GM21360 (cell line): Measurements from ENCODE around the gene DUSP28.

Experiments
- ATAC-seq: cut with Tn5 transposase; IDR thresholded peaks from one replicate; pipeline ENCODE4 v1.9.1; 2021; ENCODE audit warnings: mild to moderate bottlenecking, moderate library complexity; ENCODE audit not compliant: unreplicated experiment

Gene DUSP28

GRCh38 chr2:240572141-240573031 is 12.2 kb downstream of the DUSP28 start:
- ATAC-seq = no peak

- ATAC-seq = no peak
These were observed 12.9 kb downstream of the DUSP28 start for GRCh38 chr2:240573071-240573515.

- no peak for ATAC-seq
These were observed 13.6 kb downstream of the DUSP28 start for GRCh38 chr2:240573516-240574385.

DNA sequence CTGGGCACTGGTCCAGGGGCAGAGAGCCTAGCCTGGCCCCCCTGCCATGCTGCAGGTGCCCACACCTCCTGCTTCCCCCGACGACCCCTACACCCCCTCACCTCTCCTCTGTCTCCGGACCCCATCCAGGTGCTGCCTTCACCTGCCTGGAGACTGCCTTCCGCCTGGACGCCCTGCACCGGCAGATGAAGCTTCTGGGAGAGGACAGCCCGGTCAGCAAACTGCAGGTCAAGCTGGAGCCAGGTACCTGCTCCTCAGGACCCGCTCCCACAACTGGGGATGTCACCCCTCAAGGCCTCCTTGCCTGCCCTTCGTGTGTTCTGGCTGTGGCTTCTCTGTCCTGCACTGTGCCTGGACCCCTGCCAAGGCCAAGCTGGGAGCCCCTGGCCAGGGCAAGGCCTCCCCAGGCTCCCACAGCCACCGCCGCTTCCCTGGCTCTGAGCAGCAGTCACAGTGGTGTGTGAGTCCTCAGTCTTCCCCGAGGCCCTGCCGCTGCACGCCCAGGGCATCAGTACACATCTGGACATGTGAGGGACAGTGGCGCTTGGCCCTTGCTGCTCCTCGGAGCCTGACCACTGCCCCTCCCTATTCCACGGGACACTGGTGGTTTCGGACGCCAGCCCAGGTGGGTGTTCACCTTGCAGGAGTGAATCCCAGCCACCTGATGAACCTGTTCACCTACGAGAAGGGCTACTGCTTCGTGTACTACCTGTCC is 14.4 kb downstream of the DUSP28 start:
- no peak for ATAC-seq

DNA sequence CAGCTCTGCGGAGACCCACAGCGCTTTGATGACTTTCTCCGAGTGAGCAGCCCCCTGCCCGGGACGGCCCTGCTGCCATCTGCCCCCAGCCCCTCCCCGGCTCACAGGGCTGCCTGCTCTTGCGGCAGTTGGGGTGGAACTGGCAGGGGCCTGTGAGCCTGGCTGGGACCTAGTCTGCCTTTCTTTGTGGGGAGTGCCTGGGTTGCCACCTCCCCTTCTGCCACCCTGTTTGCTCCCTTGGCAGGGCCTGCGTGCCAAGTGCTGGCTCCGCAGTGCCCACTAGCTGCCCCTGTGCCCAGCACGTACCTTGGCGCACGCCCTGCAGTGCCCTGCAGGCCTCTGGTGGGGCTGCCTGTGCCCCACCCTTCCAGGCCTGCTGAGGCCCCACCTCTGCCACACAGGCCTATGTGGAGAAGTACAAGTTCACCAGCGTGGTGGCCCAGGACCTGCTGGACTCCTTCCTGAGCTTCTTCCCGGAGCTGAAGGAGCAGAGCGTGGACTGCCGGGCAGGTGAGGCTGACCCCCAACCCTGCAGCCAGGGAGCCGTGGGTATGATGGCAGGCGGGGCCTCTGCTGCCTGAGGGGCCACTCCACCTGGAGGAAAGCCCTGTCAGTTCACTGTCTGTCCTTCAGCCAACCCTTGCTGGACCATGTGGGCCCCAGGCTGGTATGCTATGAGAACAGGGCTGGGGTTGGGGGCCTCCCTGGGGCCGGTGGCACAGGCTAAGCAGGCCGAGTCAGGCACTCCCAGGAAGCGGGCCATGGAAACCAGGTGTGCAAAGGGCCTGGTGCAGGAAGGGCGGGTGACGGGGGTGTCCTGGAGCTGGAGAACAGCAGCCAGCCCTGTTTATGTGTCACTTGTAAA is 15.2 kb downstream of the DUSP28 start:
- ATAC-seq = no peak

- ATAC-seq = no peak
These were observed 15.9 kb downstream of the DUSP28 start for GRCh38 chr2:240576036-240576435.

- ATAC-seq = no peak
These were observed 16.5 kb downstream of the DUSP28 start for GRCh38 chr2:240576436-240577205.

- ATAC-seq = no peak
These were observed 17.3 kb downstream of the DUSP28 start for GRCh38 chr2:240577281-240578109.

DNA sequence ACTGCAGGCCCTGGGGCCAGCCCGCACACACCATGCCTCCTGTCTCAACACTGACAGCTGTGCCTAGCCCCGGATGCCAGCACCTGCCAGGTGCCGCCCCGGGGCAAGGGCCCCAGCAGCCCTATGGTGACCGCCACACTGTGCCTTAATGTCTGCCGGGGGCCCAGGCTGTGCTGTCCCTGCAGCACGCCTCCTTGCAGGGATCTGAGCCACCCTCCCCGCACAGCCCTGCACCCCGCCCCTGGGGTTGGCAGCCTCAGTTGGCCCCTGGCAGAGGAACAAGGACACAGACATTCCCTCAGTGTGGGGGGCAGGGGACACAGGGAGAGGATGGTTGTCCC is 17.9 kb downstream of the DUSP28 start:
- ATAC-seq = no peak

DNA sequence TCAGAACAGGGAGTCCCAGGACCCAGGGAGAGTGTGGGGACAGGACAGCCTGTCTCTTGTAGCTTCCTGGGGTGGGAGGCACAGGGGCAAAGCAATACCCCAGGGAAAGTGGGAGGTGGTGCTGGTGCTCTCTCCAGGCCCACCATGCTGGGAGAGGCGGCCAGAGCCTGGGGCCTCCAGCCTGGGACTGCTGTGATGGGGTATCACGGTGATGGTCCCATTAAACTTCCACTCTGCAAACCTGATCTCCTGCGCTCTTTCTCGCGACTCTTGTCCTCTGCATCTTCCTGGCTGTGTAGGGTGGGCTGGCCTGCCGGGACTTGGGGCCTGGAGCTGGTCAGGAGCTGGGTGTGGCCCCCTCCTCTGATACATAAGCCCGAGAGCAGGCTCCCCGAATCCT is 18.3 kb downstream of the DUSP28 start:
- ATAC-seq = no peak

DNA sequence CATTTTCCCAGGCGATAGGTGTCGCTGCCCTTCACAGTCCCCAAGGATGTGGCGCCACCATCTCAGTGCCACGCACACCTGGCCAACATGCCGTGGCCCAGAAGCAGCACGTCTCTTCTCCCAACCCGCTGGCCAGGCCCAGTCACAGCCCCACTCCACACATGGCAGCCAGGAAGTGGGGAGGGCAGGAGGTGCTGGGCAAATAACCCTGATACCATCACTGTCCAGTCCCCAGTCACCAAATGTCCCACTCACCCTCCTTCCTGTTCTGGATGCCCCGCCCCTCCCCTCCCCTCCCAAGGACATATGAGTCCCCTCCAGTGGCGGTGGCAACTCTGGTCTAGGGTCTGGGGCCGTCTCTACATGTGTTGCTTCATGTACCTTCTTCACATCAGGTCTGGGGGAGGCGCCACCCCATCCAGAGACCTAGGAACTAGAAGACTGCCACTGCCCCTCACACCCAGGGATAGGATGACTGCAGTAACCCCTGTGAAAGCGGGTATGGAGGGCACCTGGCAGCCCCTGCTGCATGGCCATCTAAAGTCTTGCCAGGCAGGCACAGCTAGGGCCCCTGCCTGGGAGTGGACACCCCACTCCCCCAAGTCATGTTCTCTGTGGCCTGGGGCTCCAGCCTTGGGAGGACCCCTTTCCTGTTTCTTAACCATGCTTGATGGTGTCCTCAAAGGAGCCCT is 19.1 kb downstream of the DUSP28 start:
- ATAC-seq = no peak

GRCh38 chr2:240579771-240580614 is 19.8 kb downstream of the DUSP28 start:
- no peak for ATAC-seq

DNA sequence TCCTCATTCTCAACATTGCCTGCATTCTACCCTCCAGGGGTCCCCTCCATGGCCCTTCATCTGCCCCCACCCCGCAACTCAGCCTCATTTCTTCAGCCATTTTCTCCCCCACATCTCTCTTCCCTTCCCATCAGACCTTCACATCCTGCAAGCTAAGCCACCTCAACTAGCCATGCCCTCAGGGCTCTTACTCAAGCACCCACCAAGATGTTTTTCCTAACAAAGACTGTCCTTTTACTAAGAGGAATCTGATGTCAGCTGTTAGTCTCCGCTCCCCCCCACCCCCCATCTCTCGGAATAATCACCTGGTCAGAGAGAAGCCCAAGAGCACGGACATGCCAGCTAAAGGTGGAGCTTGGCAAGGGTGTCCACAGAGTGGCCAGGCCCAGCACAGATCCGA is 21.7 kb downstream of the DUSP28 start:
- no peak for ATAC-seq

- no peak for ATAC-seq
These were observed 22.6 kb downstream of the DUSP28 start for GRCh38 chr2:240582781-240583180.

GRCh38 chr2:240583774-240584173 is 23.6 kb downstream of the DUSP28 start:
- ATAC-seq = no peak

GRCh38 chr2:240584486-240585031 is 24.4 kb downstream of the DUSP28 start:
- ATAC-seq = peak; percentile 55

DNA sequence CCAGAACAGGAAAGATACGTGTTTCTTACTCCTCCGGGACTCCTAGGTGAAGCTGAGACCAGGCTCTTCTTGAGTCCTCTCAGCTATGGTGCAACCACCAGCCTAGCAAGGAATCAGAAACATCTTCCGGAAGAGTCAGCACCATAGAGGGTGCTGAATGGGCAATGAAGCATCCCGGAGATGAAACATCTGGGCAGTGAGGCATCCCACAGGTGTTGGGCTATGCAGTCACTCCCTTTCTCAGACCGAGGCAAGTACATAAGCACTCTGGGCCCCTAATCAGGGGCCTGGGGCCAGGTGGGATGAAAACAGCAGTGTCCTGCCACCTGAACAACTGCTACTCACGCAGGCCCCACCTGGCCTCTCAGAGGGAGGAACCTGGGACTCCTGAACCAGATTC is 24.9 kb downstream of the DUSP28 start:
- ATAC-seq = no peak
